CD4-positive, alpha-beta T cell treated with Interleukin-17A for 1 hour (primary cell): ENCODE results near the gene CENPV.
"Not testable (repeated sequence)": the region's sequence is repeated elsewhere in the genome, so short reads cannot be mapped to it uniquely, and the experiment has no call there.

Experiments
- DNase-seq: peaks from one replicate; pipeline ENCODE4 v3.0.0-alpha.2; 2020

CENPV gene

DNA sequence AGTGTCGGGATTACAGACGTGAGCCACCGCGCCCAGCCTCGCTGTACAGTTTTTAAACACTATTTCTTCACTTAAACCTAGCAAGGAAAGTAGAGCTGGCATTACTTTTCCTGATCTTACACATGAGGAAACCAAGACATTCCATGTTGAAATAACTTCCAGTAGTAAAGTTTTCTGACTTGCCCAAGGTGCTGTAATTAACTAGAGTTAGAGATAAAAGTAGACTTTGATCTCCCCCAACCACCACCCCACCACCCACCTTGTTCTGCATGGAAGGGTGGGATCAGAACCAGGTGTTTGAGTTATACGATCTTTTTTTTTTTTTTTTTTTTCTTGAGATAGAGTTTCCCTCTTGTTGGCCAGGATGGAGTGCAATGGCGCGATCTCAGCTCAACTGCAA lies 47.1 kb downstream of the CENPV start:
- no peak for DNase-seq

DNA sequence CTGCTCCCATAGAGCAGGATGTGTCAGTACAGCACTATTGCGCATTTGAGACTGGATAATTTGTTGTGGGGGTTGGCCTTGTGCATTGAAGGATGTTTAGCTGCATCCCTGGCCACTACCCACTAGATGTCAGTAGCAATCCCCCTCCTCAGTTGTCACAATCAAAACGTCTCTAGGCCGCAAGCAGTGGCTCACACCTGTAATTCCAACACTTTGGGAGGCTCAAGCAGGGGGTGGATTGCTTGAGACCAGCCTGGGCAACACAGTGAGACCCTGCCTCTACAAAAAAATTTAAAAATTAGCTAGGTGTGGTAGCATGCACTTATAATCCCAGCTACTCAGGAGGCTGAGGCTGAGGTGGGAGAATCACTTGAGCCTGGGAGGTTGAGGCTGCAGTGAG lies 48.4 kb downstream of the CENPV start:
- DNase-seq, result no peak

DNA sequence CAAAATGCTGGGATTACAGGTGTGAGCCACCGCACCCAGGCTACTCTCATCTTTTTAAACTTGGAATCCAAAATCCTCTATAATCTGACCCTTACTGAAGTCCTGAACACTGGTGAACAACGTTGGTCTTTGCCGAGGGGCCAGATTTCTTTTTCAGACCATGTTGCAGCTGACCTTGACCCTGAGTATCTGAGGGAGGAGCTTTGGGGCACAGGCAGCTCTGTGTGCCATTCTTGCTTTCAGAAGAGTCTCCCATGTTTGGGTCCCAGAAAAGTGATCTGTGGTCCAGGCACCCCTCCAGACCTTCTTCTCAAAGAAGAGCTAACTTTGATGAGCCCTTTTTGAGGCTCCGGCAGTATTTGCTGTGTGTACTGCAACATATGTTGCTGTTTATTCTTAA lies 50.4 kb downstream of the CENPV start:
- no peak for DNase-seq

DNA sequence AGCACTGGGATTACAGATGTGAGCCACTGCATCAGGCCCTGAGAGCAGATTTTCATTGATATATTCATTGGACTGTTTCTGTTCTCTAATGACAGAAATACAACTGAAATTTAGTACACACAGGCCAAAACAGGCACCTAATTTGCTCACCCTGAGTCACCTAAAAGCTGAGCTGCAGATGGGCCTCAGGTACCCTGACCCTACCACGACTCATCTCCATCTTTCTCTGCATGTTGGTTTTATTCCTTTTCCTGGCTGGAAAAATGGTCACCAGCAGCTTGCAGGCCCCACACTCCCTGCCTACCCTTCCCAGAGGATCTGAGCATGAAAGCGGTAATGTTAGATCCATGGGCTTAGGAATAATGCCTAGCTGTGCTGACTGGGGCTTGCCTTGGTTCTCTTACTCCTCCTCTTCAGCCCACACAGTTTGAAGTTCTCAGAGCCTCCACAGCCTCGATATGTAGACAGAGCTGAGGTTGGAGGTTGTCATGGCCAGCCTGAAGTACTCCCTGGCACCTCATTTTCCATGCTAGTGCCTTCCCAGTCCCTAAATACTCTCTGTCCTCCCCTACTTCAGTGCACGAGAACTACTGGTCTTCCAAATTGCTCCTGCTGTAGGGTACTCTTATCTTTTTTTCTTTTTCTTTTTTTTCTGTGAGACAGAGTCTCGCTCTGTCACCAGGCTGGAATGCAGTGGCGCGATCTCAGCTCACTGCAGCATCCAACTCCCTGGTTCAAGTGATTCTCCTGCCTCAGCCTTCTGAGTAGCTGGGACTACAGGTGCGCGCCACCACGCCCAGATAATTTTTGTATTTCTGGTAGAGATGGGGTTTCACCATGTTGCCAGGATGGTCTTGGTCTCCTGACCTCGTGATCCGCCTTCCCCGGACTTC lies 51.1 kb downstream of the CENPV start:
- DNase-seq, result no peak

DNA sequence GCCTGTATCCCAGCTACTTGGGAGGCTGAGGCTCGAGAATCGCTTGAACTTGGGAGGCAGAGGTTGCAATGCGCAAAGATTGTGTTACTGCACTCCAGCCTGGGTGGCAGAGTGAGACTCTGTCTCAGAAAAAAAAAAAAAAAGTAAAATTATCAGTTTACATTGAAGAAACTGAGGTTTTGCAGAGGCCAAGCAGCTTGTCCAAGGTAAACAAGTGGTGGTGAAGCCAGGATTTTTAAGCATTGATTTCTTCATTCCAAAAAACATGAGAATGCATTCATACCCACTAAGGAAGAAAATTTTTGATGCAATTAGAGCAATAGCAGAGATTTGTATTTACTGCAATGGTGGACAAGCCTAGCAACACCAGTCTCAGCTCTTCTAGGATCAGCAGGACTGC lies 52.7 kb downstream of the CENPV start:
- no peak for DNase-seq

DNA sequence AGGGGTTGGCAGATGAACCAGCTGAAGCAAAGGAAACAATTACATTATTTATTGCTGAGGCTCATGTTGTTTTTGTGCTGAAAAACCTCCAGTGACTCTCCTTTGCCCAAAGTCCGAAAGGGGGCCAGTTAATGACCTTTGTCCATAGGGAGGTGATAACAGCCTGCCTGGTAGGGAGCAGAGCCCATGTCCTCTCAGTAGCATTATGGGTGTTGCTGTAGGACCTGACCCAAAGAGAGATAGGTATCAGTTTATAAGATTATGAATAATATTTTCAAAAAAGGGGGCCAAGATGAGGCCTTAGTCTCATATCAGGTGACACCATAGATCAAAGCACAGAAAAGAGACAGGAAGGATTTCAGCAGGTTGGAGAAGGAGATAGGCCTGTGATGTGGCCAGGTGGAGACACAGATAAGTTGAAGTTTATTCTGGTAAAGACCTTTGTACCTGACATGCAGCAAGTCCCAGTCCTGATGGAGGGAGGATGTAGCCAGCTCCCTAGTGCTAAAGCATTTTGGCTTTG lies 55.1 kb downstream of the CENPV start:
- DNase-seq, result no peak

DNA sequence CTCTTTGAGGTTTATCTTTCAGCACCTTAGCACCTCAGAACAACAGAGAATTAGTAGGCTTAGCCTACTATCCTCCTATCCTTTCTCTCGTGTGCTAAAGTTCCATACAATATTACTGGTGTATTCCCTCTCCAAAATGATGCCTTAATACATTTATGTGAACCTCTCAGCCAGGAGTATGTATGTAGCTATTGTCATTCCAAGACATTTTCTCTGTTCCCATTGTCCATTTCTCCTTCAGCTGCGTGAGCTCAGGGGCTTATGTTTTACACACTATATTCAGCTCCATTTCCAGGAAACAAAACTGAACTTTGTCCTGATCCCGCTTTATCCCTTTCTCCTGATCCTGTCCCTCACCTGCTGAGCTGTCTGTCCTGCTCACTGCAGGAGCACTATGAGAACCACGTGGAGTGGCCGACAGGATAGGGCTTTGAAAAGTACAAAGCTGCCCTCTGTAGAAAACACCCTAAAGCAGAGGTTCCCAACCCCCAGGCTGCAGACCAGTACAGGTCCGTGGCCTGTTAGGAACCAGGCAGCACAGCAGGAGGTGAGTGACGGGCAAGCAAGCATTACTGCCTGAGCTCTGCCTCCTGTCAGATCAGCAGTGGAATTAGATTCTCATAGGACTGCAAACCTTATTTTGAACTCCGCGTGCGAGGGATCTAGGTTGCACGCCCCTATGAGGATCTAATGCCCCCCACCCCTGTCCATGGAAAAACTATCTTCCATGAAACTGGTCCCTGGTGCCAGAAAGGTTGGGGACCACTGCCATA lies 55.7 kb downstream of the CENPV start:
- no peak for DNase-seq

DNA sequence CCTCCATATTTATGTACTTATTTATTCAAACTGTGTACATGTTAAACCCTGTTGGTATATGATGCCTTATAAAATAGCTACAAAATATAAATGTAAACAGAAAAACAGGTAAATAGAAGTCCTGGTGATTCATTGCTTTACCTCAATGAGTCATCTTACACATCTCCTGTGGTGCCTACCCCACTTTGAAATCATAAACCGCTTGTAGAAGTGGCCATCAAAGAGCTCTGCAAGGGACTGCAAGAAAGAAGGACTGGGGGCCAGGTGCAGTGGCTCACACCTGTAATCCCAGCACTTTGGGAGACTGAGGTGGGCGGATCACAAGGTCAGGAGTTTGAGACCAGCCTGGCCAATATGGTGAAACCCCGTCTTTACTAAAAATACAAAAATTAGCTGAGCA lies 57.2 kb downstream of the CENPV start:
- not testable (repeated sequence) for DNase-seq

DNA sequence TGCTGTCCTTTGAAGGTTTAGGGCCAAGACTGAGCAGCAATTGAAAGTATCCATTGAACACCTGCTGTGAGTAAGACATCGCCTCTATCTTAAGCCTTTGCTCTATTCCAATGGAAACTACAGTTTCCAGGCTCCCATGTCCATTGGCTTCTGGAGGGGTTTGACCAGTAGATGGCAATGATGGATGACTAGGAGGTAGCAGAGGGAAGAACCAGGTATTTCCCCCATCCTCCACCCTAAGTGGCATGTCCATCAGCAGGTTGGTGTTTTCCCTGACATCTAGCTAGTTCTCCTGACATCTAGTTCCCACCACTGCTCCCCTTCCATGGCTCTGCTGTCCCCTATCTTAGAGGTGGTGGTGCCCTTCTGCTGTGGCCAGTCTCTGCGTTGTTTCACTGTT lies 58.7 kb downstream of the CENPV start:
- DNase-seq, result no peak

DNA sequence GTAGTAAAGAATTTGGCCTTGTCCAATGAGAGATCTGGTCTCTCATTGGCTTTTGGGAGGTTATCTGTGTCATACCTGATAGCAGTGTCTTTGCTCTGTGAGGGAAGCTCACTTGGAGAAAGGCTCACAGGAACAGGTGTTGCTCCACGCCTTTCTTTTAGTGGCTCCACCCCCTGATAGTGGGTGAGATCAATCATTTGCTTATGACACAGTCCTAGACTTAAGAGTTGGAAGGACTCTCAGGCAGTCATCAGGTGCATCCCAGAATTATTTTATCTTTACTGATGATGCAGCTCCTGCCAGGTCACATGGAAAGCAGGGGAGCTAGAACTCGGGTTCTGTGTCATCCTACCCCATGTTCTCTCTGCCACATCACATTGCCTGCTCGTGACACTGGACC lies 59.3 kb downstream of the CENPV start:
- DNase-seq, result no peak
